Caco-2 (cell line): Measurements from ENCODE around the gene MRPS18C. TPM values are rescaled to one million over a fixed set of nuclear protein-coding genes. Genes with fewer than 3 reads are reported as not detected.

ENCODE experiments used
- BruUV-seq: library from RNA; stranded (reverse); fragments of 400-500 nt; replicated peaks from 2 replicates; lab custom pipeline; 2021; lab: Mats Ljungman, UMichigan
- CTCF ChIA-PET: fragments of 300-600 bp; sonication (Branson Sonifier 250); formaldehyde crosslinking; loops from one replicate; lab custom pipeline; 2022; ENCODE audit warnings: antibody characterized with exemption; lab: Charles Lee
- POLR2A ChIA-PET: fragments of 300-600 bp; sonication (Branson Sonifier 250); formaldehyde crosslinking; loops from one replicate; lab custom pipeline; 2022; ENCODE audit warnings: antibody characterized with exemption; lab: Charles Lee
- DNase-seq, 2 experiments: peaks; one replicate each; pipeline versions ENCODE4 v3.0.0 to v3.0.0-alpha.2; 2020 to 2022
- H3K27me3 ChIP-seq: replicated peaks from 2 replicates; pipeline ENCODE4 v1.6.0; 2011; ENCODE audit warnings: low read length; ENCODE audit not compliant: control insufficient read depth, insufficient read depth
- H3K36me3 ChIP-seq: 2 replicates; pipeline ENCODE4 v1.5.1; 2011; ENCODE audit warnings: low read length; ENCODE audit not compliant: control insufficient read depth, insufficient read depth
- H3K4me1 ChIP-seq: fragments of 250-450 bp; sonication (Bioruptor Pico); 2 replicates; pipeline ENCODE4 v1.5.1; 2020; ENCODE audit warnings: mild to moderate bottlenecking
- H3K4me3 ChIP-seq: 2 replicates; pipeline ENCODE4 v1.5.1; 2011; ENCODE audit warnings: low read depth, mild to moderate bottlenecking, control low read depth, low read length
- H3K9me3 ChIP-seq: fragments of 250-450 bp; sonication (Bioruptor Pico); 2 replicates; pipeline ENCODE4 v1.5.1; 2020; ENCODE audit warnings: mild to moderate bottlenecking, moderate library complexity
- H3K27ac Mint-ChIP-seq: one replicate; pipeline ENCODE4 v1.8.0; 2022; ENCODE audit warnings: mixed read lengths; ENCODE audit not compliant: unreplicated experiment
- H3K27me3 Mint-ChIP-seq: one replicate; pipeline ENCODE4 v1.8.0; 2022; ENCODE audit warnings: mixed read lengths; ENCODE audit not compliant: insufficient read depth, unreplicated experiment
- H3K36me3 Mint-ChIP-seq: one replicate; pipeline ENCODE4 v1.8.0; 2022; ENCODE audit warnings: mild to moderate bottlenecking, mixed read lengths; ENCODE audit not compliant: insufficient read depth, unreplicated experiment
- H3K4me1 Mint-ChIP-seq: one replicate; pipeline ENCODE4 v1.8.0; 2022; ENCODE audit warnings: low read depth, mixed read lengths; ENCODE audit not compliant: unreplicated experiment
- H3K4me3 Mint-ChIP-seq: one replicate; pipeline ENCODE4 v1.8.0; 2022; ENCODE audit warnings: mild to moderate bottlenecking, moderate library complexity, mixed read lengths; ENCODE audit not compliant: unreplicated experiment
- H3K9me3 Mint-ChIP-seq: one replicate; pipeline ENCODE4 v1.8.0; 2022; ENCODE audit warnings: mixed read lengths; ENCODE audit not compliant: unreplicated experiment
- intact Hi-C: fragments of 100-400 bp; cut with micrococcal nuclease; formaldehyde crosslinking; loops from one replicate; pipeline ENCODE4 v1.10.0; 2022; ENCODE audit not compliant: unreplicated experiment
- total RNA-seq: library from RNA; stranded (reverse); gene quantifications from 2 replicates; pipeline ENCODE4 v1.2.3, GENCODE V29; 2022
- TF ChIP-seq, protein P1 (sequence below), 2 experiments: fragments of 200-600 bp in 1 of 2; IDR thresholded peaks; 1 replicate in 1 of 2; 2 replicates in 1 of 2; pipeline versions ENCODE4 v1.5.1 to v1.8.0; 2011 to 2022; ENCODE audit warnings: antibody characterized with exemption in 1 of 2, control low read depth in 1 of 2, inconsistent platforms in 1 of 2, low read depth in 1 of 2, low read length in 1 of 2, mild to moderate bottlenecking in 1 of 2, moderate library complexity in 1 of 2; ENCODE audit not compliant: insufficient read depth in 1 of 2, severe bottlenecking in 1 of 2, unreplicated experiment in 1 of 2

Gene MRPS18C
- total RNA-seq, 1 experiment from 2014 or later, result 74.1 TPM

DNA sequence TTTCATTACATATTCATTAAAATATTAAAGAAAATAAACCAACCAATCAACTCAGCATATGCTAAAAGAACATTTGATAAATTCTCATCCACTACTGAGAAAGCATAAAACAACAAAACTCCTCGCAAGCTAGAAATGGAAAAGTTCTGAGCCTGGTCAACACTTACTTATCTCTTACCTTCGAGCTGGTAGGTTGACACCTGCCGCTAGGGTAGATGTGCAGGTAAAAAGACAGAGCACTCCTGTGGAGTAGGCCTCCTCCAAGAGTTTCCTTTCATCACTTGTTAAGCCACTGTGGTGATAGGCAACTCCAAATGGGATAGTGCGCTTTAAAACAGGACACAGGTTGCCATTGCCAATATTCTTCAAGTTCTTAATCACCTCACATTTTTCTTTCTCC lies 19.2 kb upstream of the MRPS18C start:
- Mint-ChIP-seq H3K36me3 (peaks cover 11% of the 10 kb centered on the region), H3K4me3 (no peak overlapping the region), H3K27me3 (no peaks in the 10 kb centered on the region), H3K9me3 (no peaks in the 10 kb centered on the region), H3K4me1 (no peaks in the 10 kb centered on the region), H3K27ac (no peak overlapping the region)
- Histone ChIP-seq H3K4me1 (no peaks in the 10 kb centered on the region), H3K36me3 (no peaks in the 10 kb centered on the region), H3K9me3 (no peaks in the 10 kb centered on the region), H3K4me3 (no peak overlapping the region), H3K27me3 (no peaks in the 10 kb centered on the region)
- ChIA-PET CTCF (no interaction called here), POLR2A (no interaction called here)
- DNase-seq, result no peak
- TF ChIP-seq, protein P1, sequence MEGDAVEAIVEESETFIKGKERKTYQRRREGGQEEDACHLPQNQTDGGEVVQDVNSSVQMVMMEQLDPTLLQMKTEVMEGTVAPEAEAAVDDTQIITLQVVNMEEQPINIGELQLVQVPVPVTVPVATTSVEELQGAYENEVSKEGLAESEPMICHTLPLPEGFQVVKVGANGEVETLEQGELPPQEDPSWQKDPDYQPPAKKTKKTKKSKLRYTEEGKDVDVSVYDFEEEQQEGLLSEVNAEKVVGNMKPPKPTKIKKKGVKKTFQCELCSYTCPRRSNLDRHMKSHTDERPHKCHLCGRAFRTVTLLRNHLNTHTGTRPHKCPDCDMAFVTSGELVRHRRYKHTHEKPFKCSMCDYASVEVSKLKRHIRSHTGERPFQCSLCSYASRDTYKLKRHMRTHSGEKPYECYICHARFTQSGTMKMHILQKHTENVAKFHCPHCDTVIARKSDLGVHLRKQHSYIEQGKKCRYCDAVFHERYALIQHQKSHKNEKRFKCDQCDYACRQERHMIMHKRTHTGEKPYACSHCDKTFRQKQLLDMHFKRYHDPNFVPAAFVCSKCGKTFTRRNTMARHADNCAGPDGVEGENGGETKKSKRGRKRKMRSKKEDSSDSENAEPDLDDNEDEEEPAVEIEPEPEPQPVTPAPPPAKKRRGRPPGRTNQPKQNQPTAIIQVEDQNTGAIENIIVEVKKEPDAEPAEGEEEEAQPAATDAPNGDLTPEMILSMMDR (IDR thresholded peaks at IDR 0.05; ENCODE audit: insufficient read depth in 1 of 2, low read depth in 1 of 2, low read length in 1 of 2, severe bottlenecking in 1 of 2, unreplicated experiment in 1 of 2), result no peak
- BruUV-seq, result no TSS peak
- intact Hi-C loops, result no loop called here

DNA sequence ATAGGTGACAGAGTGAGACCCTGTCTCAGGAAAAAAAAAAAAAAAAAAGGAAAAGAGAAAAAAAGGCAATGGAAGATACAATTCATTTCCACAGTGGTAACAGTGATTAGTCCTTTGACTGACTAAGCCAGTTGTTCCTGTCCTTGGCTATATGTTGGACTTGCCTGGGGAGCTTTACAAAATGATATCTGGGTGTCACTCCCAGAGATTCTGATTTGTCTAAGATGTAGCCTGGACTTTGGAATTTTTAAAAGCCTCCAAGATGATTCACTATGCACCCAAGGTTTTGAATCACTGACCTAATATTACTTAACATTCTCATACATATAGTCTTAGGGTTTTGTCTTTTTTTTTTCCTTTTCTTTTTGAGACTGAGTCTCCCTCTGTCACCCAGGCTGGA lies 17.1 kb upstream of the MRPS18C start:
- intact Hi-C loops, result no loop called here
- Histone ChIP-seq H3K36me3 (no peaks in the 10 kb centered on the region), H3K4me3 (no peak overlapping the region), H3K4me1 (no peaks in the 10 kb centered on the region), H3K27me3 (no peaks in the 10 kb centered on the region), H3K9me3 (no peaks in the 10 kb centered on the region)
- H3K4me1 Mint-ChIP-seq, result no peaks in the 10 kb centered on the region
- no peaks in the 10 kb centered on the region for H3K27me3 Mint-ChIP-seq
- H3K4me3 Mint-ChIP-seq, result no peak overlapping the region
- TF ChIP-seq, protein P1 (IDR thresholded peaks at IDR 0.05; ENCODE audit: insufficient read depth in 1 of 2, low read depth in 1 of 2, low read length in 1 of 2, severe bottlenecking in 1 of 2, unreplicated experiment in 1 of 2), result no peak
- H3K27ac Mint-ChIP-seq, result no peak overlapping the region
- no TSS peak for BruUV-seq
- ChIA-PET CTCF (interaction anchor here (1.1 kb wide), 1 partner anchor 77 kb away, joined by 3 read pairs; no protein-coding TSS in a partner anchor), POLR2A (no interaction called here)
- peaks cover 11% of the 10 kb centered on the region for H3K36me3 Mint-ChIP-seq
- H3K9me3 Mint-ChIP-seq, result no peaks in the 10 kb centered on the region
- DNase-seq, result no peak

DNA sequence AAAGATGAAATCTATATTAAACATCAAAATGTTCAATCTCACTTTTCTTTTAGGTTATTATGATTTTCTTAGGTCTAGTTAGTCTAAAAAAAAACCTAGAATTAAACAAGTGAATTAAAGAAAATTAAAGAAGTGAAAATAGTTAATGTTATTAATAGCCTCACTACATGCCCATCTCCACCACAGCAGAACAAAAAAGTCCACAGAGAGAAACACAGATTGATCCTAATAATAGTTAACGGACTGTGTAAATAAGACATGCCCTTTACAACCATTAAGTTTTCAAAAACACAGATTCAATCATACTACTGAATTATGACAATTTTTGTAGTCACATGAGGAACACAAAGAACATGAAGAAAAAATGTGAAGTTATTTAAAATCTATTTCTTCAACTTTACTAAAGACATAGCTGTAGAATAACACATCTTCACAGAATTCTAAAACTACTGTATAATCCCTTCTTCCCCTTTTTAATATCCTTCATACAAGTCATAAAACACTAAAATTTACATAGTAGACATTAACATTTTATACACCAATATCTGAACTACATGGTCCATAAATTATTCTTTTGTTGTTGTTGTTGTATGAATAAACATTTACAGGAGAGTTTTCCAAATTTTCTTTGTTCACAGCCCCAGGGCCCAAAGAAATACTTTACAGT lies 15.6 kb upstream of the MRPS18C start:
- H3K36me3 Mint-ChIP-seq, result peaks cover 8% of the 10 kb centered on the region
- no peak for DNase-seq
- Histone ChIP-seq H3K4me1 (no peaks in the 10 kb centered on the region), H3K9me3 (no peaks in the 10 kb centered on the region), H3K4me3 (no peak overlapping the region), H3K27me3 (no peaks in the 10 kb centered on the region), H3K36me3 (no peaks in the 10 kb centered on the region)
- no peaks in the 10 kb centered on the region for H3K4me1 Mint-ChIP-seq
- no peak overlapping the region for H3K4me3 Mint-ChIP-seq
- ChIA-PET CTCF (no interaction called here), POLR2A (no interaction called here)
- BruUV-seq, result no TSS peak
- intact Hi-C loops, result no loop called here
- TF ChIP-seq, protein P1 (IDR thresholded peaks at IDR 0.05; ENCODE audit: insufficient read depth in 1 of 2, low read depth in 1 of 2, low read length in 1 of 2, severe bottlenecking in 1 of 2, unreplicated experiment in 1 of 2), result no peak
- H3K27me3 Mint-ChIP-seq, result no peaks in the 10 kb centered on the region
- no peaks in the 10 kb centered on the region for H3K9me3 Mint-ChIP-seq
- H3K27ac Mint-ChIP-seq, result no peak overlapping the region
